A549 (cell line): ENCODE measurements around the gene TSHZ3. TPM values are rescaled to one million over a fixed set of nuclear protein-coding genes. Genes with fewer than 3 reads are reported as not detected.

Source experiments
- ATAC-seq, 2 experiments: fragments of 200-7000 bp in 1 of 2; fragments of >200 bp in 1 of 2; cut with Nextera tagmentation in 1 of 2; cut with Tn5 transposase in 1 of 2; 3 replicates each; pipeline versions ENCODE4 v1.8.0 to v1.9.1; 2018 to 2020; ENCODE audit warnings: mild to moderate bottlenecking in 1 of 2, moderate library complexity in 1 of 2
- CTCF ChIA-PET: fragments of 300-600 bp; sonication (Branson Sonifier 250); formaldehyde crosslinking; extraction: SDS; loops from one replicate; lab custom pipeline; 2021; ENCODE audit warnings: antibody characterized with exemption, inconsistent platforms; lab: Yijun Ruan, JAX
- POLR2A ChIA-PET: fragments of 350-600 bp; formaldehyde crosslinking; extraction: SDS; loops from one replicate; lab custom pipeline; 2021; ENCODE audit warnings: antibody characterized with exemption, inconsistent platforms; lab: Yijun Ruan, JAX
- DNase-seq, 2 experiments: peaks; one replicate each; pipeline versions ENCODE4 v3.0.0 to v3.0.0-alpha.2; 2011 to 2016; ENCODE audit warnings: low read depth in 1 of 2, low spot score in 1 of 2
- FAIRE-seq: peaks from 2 replicates; lab custom pipeline; 2011; peaks lifted over from hg19 to GRCh38; lab: Jason Lieb, UNC
- H3K27ac ChIP-seq, 2 experiments: fragments of >200 bp; sonication (Bioruptor Twin); formaldehyde crosslinking; 3 replicates each; pipeline ENCODE4 v1.5.1; 2016 to 2017
- H3K4me1 ChIP-seq: fragments of >200 bp; sonication (Bioruptor Twin); formaldehyde crosslinking; 3 replicates; pipeline ENCODE4 v1.6.1; 2016
- H3K4me2 ChIP-seq: fragments of >200 bp; sonication (Bioruptor Twin); formaldehyde crosslinking; 3 replicates; pipeline ENCODE4 v1.6.1; 2016
- H3K4me3 ChIP-seq: fragments of >200 bp; sonication (Bioruptor Twin); formaldehyde crosslinking; 3 replicates; pipeline ENCODE4 v1.5.1; 2016
- H3K9me3 ChIP-seq: fragments of >200 bp; sonication (Bioruptor Twin); formaldehyde crosslinking; 3 replicates; pipeline ENCODE4 v1.6.1; 2016
- CBX2 ChIP-seq: fragments of 200-600 bp; sonication (generic); IDR thresholded peaks from 2 replicates; pipeline ENCODE4 v1.6.1; 2016; ENCODE audit warnings: low read depth, mild to moderate bottlenecking, borderline replicate concordance
- CHD2 ChIP-seq: fragments of 150-350 bp; IDR thresholded peaks from 2 replicates; pipeline ENCODE4 v1.6.1; 2014; ENCODE audit warnings: low read length; ENCODE audit not compliant: partially characterized antibody
- CHD4 ChIP-seq: fragments of 200-600 bp; sonication (generic); IDR thresholded peaks from 2 replicates; pipeline ENCODE4 v1.6.1; 2016; ENCODE audit warnings: antibody characterized with exemption, mild to moderate bottlenecking, borderline replicate concordance
- EHF ChIP-seq: fragments of 250-450 bp; sonication (Bioruptor Pico); IDR thresholded peaks from 2 replicates; pipeline ENCODE4 v1.5.0; 2020; ENCODE audit warnings: mild to moderate bottlenecking
- EHMT2 ChIP-seq: fragments of 200-600 bp; sonication (generic); IDR thresholded peaks from 2 replicates; pipeline ENCODE4 v1.6.1; 2016; ENCODE audit warnings: antibody characterized with exemption, low read depth, mild to moderate bottlenecking, moderate library complexity
- FOSB ChIP-seq: fragments of 250-450 bp; sonication (Bioruptor Pico); IDR thresholded peaks from 2 replicates; pipeline ENCODE4 v1.5.0; 2020; ENCODE audit warnings: mild to moderate bottlenecking, moderate library complexity
- FOSL2 ChIP-seq, 2 experiments: fragments of 450-650 bp in 1 of 2; fragments of >200 bp in 1 of 2; sonication (Bioruptor Twin) in 1 of 2; formaldehyde crosslinking; IDR thresholded peaks; 2 replicates each; pipeline versions ENCODE4 v1.5.0 to v1.6.1; 2016 to 2020; ENCODE audit warnings: mild to moderate bottlenecking in 1 of 2, moderate library complexity in 1 of 2
- GATA3 ChIP-seq: IDR thresholded peaks from 2 replicates; pipeline ENCODE4 v1.6.1; 2012; ENCODE audit warnings: borderline replicate concordance
- HDAC2 ChIP-seq: fragments of 200-600 bp; sonication (generic); IDR thresholded peaks from 2 replicates; pipeline ENCODE4 v1.6.1; 2016
- HOXA7 ChIP-seq: fragments of 250-450 bp; sonication (Bioruptor Pico); IDR thresholded peaks from 2 replicates; pipeline ENCODE4 v1.5.0; 2020; ENCODE audit warnings: mild to moderate bottlenecking, moderate library complexity
- HOXB13 ChIP-seq: fragments of 250-450 bp; sonication (Bioruptor Pico); IDR thresholded peaks from 2 replicates; pipeline ENCODE4 v1.5.0; 2020; ENCODE audit warnings: low read depth, mild to moderate bottlenecking, moderate library complexity
- HOXB5 ChIP-seq: fragments of 250-450 bp; sonication (Bioruptor Pico); IDR thresholded peaks from 2 replicates; pipeline ENCODE4 v1.5.0; 2020; ENCODE audit warnings: mild to moderate bottlenecking, moderate library complexity
- KDM1A ChIP-seq: fragments of 200-600 bp; sonication (generic); IDR thresholded peaks from 2 replicates; pipeline ENCODE4 v1.6.1; 2016; ENCODE audit warnings: low read depth, mild to moderate bottlenecking
- NFE2L2 ChIP-seq: fragments of 150-350 bp; conservative IDR thresholded peaks from 2 replicates; pipeline ENCODE4 v1.6.1; 2014; ENCODE audit warnings: low read length
- NPAS2 ChIP-seq: fragments of 250-450 bp; sonication (Bioruptor Pico); IDR thresholded peaks from 2 replicates; pipeline ENCODE4 v1.8.0; 2022; ENCODE audit warnings: mild to moderate bottlenecking, moderate library complexity, borderline replicate concordance
- NR3C1 ChIP-seq: fragments of >200 bp; sonication (Bioruptor Twin); formaldehyde crosslinking; IDR thresholded peaks from 3 replicates; pipeline ENCODE4 v1.6.1; 2017
- PHF8 ChIP-seq: fragments of 200-600 bp; sonication (generic); IDR thresholded peaks from 2 replicates; pipeline ENCODE4 v1.6.1; 2016; ENCODE audit warnings: low read depth, mild to moderate bottlenecking, antibody characterized with exemption, moderate library complexity, borderline replicate concordance
- POLR2AphosphoS2 ChIP-seq: conservative IDR thresholded peaks from 2 replicates; pipeline ENCODE4 v1.6.1; 2012; ENCODE audit warnings: low read length, improper control_type of control experiment, inconsistent platforms
- RFX5 ChIP-seq: fragments of 450-650 bp; IDR thresholded peaks from 2 replicates; pipeline ENCODE4 v1.7.1; 2014; ENCODE audit warnings: antibody characterized with exemption, mild to moderate bottlenecking, moderate library complexity
- RNF2 ChIP-seq: fragments of 200-600 bp; sonication (generic); IDR thresholded peaks from 2 replicates; pipeline ENCODE4 v1.6.1; 2016; ENCODE audit warnings: low read depth, mild to moderate bottlenecking, antibody characterized with exemption, moderate library complexity, borderline replicate concordance
- ZC3H11A ChIP-seq: fragments of 450-650 bp; IDR thresholded peaks from 2 replicates; pipeline ENCODE4 v1.6.1; 2014; ENCODE audit warnings: antibody characterized with exemption, mild to moderate bottlenecking
- WGBS: methylation state at CpG from one replicate; pipeline ENCODE4 v1.1.6; 2017; ENCODE audit errors: missing lambda C conversion rate; 5-methylcytosine and 5-hydroxymethylcytosine counted together
- polyA plus RNA-seq, 4 experiments: library from polyadenylated mRNA; depleted of rRNA in 3 of 4; stranded (reverse); fragments of >200 nt; fragmentation: RNase III in 1 of 4; extraction: RNeasy Plus Mini Kit Qiagen cat#74134 plus additional on column Dnase treatment in 1 of 4; gene quantifications; 2 replicates in 3 of 4; 3 replicates in 1 of 4; pipeline ENCODE4 v1.2.3, GENCODE V29; 2011 to 2017
- TF ChIP-seq, protein P1 (sequence below): fragments of 450-650 bp; IDR thresholded peaks from 2 replicates; pipeline ENCODE4 v1.6.1; 2014; ENCODE audit warnings: antibody characterized with exemption
- TF ChIP-seq, protein P2 (sequence below): fragments of 250-450 bp; sonication (Bioruptor Pico); IDR thresholded peaks from 2 replicates; pipeline ENCODE4 v1.5.0; 2021; ENCODE audit warnings: mild to moderate bottlenecking, moderate library complexity, borderline replicate concordance
- TF ChIP-seq, protein P3 (sequence below): fragments of >200 bp; sonication (Bioruptor Twin); formaldehyde crosslinking; IDR thresholded peaks from 2 replicates; pipeline ENCODE4 v1.6.1; 2016

TSHZ3 gene
- polyA plus RNA-seq, 2 of the 4 experiments (the other 2 are of a cell fraction), result 0.92 to 2.0 TPM

DNA sequence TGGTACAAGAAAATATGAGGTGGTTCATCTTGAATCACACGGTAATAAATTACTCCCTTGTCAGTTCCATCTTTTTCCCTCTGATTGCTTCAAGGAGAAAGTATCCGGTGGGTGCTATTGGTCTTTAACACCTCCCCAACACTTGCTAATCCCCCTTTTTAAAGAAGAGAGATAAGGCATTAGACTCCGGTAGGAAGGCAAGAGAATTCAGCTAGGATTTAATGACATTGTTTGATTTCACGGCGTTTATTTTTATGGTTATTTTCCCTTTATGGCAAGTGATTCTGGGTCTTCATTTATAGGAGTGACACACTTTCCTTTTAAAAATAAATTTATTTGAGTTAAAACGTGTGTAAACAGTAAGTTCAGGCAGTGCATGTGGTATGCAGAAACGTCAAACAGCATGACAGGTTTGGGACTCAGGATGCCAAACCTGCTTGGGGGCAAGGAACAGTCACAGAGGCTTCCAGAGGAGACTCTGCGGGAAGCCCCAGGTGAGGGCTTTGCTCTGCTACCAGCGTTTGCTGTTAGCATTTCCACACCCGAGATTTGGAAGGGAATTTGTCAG is 36.5 kb downstream of the TSHZ3 start:
- Histone ChIP-seq H3K9me3 (no peaks in the 10 kb centered on the region), H3K4me2 (no peak overlapping the region), H3K27ac (no peak overlapping the region), H3K4me1 (no peaks in the 10 kb centered on the region), H3K4me3 (no peak overlapping the region)
- DNase-seq (no peak), FAIRE-seq (no peak), ATAC-seq (no peak)
- TF ChIP-seq, protein P1, sequence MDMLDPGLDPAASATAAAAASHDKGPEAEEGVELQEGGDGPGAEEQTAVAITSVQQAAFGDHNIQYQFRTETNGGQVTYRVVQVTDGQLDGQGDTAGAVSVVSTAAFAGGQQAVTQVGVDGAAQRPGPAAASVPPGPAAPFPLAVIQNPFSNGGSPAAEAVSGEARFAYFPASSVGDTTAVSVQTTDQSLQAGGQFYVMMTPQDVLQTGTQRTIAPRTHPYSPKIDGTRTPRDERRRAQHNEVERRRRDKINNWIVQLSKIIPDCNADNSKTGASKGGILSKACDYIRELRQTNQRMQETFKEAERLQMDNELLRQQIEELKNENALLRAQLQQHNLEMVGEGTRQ, result no peak
- TF ChIP-seq, protein P2, sequence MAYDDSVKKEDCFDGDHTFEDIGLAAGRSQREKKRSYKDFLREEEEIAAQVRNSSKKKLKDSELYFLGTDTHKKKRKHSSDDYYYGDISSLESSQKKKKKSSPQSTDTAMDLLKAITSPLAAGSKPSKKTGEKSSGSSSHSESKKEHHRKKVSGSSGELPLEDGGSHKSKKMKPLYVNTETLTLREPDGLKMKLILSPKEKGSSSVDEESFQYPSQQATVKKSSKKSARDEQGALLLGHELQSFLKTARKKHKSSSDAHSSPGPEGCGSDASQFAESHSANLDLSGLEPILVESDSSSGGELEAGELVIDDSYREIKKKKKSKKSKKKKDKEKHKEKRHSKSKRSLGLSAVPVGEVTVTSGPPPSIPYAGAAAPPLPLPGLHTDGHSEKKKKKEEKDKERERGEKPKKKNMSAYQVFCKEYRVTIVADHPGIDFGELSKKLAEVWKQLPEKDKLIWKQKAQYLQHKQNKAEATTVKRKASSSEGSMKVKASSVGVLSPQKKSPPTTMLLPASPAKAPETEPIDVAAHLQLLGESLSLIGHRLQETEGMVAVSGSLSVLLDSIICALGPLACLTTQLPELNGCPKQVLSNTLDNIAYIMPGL (CRISPR knock-in tag), result no peak
- TF ChIP-seq NPAS2 (CRISPR knock-in tag), result no peak
- no peak for TF ChIP-seq POLR2AphosphoS2
- no peak for TF ChIP-seq PHF8
- no peak for TF ChIP-seq CHD2
- no peak for TF ChIP-seq HDAC2
- no peak for TF ChIP-seq FOSL2 (IDR thresholded peaks at IDR 0.05)
- TF ChIP-seq FOSL2 (CRISPR knock-in tag; IDR thresholded peaks at IDR 0.05), result no peak
- TF ChIP-seq NR3C1, result no peak
- ChIA-PET CTCF (no interaction called here), POLR2A (no interaction called here)
- WGBS, result 38% methylated on average over 10 of the region's 10 CpGs

DNA sequence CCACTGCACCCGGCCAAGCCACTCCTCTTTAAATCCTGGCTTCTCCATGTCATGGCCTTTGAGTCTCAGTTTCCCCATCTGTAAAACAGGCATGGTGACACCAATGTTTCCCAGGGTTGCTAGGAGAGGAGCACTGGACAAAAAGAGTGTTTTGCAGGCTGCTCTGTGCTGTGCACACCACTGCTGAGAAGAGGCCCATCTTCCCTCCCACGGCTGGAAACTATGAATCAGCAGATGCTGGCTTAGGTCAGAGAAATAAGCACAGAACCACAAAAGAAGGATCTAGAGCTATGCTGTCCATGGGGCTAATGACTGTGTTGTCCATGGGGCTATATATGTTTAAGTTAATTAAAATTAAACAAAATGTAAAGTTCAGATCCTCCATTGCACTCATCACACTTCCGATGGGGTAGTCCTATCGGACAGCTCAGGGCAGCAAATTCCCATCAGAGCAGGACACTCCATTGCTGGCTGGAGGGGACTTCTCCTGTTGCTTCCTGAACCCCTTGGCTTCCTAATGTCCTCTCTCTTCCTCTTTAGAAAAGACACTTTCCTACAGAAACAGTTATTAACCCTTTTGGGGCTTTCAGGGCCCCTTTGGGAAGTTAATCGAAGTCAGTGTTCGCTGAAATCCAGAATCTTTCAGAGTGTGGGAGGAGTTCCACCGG is 37.1 kb downstream of the TSHZ3 start:
- no peak for TF ChIP-seq CHD4
- no peak for TF ChIP-seq GATA3
- TF ChIP-seq FOSB, result no peak
- TF ChIP-seq, protein P3, sequence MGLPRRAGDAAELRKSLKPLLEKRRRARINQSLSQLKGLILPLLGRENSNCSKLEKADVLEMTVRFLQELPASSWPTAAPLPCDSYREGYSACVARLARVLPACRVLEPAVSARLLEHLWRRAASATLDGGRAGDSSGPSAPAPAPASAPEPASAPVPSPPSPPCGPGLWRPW, result no peak
- no peak for TF ChIP-seq RFX5
- TF ChIP-seq NFE2L2, result no peak
- no peak for TF ChIP-seq HOXB5 (CRISPR knock-in tag)
- TF ChIP-seq ZC3H11A, result no peak
- TF ChIP-seq PHF8, result no peak
- TF ChIP-seq KDM1A, result no peak
- no peak for TF ChIP-seq EHF (CRISPR knock-in tag)
- no peak for TF ChIP-seq EHMT2
- no peak for TF ChIP-seq HOXA7 (CRISPR knock-in tag)
- TF ChIP-seq HOXB13 (CRISPR knock-in tag), result no peak
- no peak for TF ChIP-seq FOSL2 (IDR thresholded peaks at IDR 0.05)
- no peak for TF ChIP-seq FOSL2 (CRISPR knock-in tag; IDR thresholded peaks at IDR 0.05)
- TF ChIP-seq CBX2, result no peak
- TF ChIP-seq RNF2, result no peak
- no peak for TF ChIP-seq HDAC2
- CTCF ChIA-PET, result interaction anchor here (1.0 kb wide), 1 partner anchor 26 kb away, joined by 3 read pairs; no protein-coding TSS in a partner anchor
- no peak for DNase-seq
- 37% methylated on average over 7 of the region's 7 CpGs for WGBS
- Histone ChIP-seq H3K4me3 (no peak overlapping the region), H3K4me2 (no peak overlapping the region), H3K4me1 (no peaks in the 10 kb centered on the region), H3K9me3 (no peaks in the 10 kb centered on the region), H3K27ac (no peak overlapping the region)
- FAIRE-seq, result no peak
- ATAC-seq, result no peak
- POLR2A ChIA-PET, result no interaction called here
